Measurements from ENCODE around the gene MSH5.
A peak's percentile ranks its signal among the peaks of the same experiment; 100 is the strongest.

MSH5 gene

DNA sequence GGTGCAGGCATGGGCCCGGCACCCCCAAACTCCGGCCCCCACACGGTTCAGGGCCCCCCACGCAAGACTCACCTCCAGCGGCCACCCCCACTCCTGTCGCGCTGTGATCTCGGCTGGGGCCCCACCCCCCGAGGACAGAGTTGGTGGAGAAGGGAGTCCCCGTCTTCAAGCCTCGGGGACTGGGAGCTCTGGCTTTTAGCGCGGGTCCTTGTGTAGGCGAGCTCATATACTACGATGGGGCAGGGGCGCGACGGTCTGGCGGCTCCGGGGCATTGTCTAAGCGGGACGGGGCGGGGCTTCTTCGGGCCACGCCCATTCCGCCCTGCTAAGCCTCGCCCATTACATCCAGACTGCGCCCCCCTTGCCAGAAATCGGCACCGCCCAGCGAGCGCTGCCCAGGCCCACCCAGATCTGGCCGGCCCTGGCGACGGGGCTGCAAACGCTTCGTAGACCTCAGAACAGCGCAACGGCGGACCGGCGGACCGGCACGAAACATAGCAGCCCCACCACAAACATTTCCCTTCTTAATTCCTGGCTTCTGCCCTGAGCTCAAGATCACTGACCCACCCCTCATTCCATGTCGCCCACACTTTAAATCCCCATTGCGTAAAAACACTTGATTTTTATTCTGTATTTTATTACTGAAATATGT, 9.7 kb upstream of the MSH5 start:
- peak overlapping the region; percentile 52; the same call in 1 of the 2 replicates for H3K4me3 ChIP-seq (ENCODE audit: low read length)
- TF ChIP-seq ZNF274 (IDR thresholded peaks at IDR 0.05; ENCODE audit: low read depth, low read length) = no peak

DNA sequence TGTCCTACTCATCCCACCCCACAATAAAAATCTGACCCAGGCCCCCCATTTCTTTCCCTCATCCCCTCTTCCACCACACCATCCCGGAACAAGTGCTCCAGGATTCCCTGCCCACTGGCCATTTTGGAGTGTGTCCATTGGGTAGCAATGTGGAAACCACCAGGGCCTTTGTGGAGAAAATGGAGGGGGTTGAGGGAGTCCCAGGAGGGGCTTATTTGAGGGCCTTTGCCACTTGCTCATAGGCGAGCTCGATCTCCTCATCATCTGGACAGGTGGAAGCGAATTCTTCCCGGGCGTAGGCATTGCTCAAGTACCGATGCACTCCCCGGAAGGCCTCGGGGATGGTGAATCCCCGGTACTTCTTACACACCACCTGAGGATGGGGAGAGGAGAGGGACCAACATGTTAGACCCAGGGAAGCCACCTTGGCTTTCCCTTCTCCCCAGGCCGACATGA, 9.1 kb upstream of the MSH5 start:
- no peak overlapping the region; the same call in 1 of the 2 replicates for H3K4me3 ChIP-seq (ENCODE audit: low read length)
- no peak for TF ChIP-seq ZNF274 (IDR thresholded peaks at IDR 0.05; ENCODE audit: low read depth, low read length)

DNA sequence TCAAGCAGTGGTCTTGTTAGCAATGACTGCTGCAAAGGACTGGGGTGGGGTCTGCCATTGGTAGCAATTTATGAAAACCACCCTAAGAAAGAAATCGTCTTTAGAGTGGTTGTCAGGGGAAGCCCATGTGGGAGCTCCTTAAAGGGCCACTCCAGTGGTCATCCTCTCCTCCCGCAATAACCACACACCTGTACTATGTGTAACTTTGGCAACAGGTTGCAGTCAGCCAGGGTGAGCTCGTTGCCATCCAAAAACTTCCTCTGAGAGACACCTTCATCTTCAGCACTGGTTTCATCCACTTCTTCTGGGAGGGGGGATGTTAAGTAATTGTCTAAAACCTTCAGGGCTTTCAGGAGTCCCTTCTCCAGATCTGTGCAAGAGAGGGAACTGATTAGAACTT, 7.8 kb upstream of the MSH5 start:
- H3K4me3 ChIP-seq (ENCODE audit: low read length) = no peak overlapping the region
- no peak for TF ChIP-seq ZNF274 (IDR thresholded peaks at IDR 0.05; ENCODE audit: low read depth, low read length)

DNA sequence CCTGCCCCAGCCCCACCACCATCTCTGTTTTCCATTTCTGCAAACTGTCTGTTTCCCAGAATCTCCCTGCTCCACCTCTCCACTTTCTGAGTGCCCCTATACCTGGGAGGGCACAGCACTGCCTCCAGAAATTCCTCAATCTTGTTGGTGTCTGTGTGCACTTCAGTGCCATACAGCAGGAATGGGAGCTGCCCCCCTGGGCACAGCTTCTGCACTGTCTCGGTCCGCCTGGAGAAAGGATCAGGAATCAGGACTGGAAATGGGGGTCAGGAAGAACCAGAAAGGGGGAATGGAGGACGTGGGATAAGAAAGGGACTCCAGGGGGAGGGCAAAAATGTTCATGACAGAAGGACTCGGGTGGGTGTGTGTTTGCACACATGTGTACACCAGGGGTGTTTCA, 6.1 kb upstream of the MSH5 start:
- no peak for TF ChIP-seq ZNF274 (IDR thresholded peaks at IDR 0.05; ENCODE audit: low read depth, low read length)
- peak overlapping the region; percentile 79; the same call in 1 of the 2 replicates for H3K4me3 ChIP-seq (ENCODE audit: low read length)

DNA sequence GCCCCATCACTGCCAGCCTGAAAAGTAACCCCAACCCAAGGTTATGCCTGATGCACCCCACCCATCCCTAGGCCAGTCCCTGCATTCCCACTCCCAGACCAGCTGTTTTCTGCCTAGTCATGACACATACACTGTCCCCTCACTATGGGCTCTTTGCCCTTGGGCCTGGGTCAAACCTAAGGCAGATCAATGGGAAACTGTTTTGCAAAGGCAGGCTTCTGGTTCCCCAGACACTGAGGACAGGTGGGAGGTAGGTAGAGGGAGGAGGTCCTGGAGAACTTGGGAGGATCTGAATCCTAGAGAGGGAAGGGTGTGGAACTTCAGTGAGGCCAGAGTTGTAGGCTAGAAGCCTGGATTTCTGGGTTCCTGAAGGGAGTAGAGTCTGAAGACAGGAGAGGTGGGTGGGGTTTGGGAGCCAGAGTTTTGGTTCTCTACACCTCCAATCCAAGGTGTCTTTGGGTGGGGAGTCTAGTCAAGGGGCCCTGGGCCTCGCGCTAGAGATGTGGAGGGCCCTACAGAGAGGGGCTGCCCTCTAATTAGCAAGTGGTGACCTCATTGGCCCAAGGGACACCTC, 5.5 kb upstream of the MSH5 start:
- TF ChIP-seq ZNF274 (IDR thresholded peaks at IDR 0.05; ENCODE audit: low read depth, low read length) = no peak
- peak overlapping the region; percentile 79 for H3K4me3 ChIP-seq (ENCODE audit: low read length)

DNA sequence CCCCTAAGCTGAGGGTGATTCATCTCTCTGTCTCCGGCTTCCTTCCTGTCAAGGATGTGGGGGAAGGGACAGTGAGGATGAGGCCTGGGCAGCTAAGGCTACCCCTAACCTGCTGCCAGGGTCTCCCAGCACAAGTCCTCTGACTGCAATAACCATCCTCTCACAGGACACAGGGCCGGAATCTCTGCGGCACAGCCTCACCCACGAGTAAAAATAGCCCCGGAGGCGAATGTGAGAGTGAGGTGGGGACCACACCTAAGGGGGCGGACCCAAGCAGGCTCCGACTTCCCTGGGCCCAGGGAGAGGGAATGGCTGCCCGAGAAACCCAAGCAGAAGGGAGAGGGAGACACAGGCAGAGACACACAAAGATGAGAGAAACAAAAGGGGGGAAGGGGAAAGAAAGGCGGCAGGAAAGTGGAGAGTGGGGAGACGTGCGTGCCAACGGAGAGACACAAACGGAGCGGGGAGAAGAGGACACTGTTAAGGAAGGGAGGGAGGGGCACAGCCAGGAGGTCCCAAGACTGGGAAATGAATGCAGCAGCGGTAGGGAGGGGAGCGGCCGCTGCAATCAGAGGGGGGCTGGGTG, 4.9 kb upstream of the MSH5 start:
- H3K4me3 ChIP-seq (ENCODE audit: low read length) = peak overlapping the region; percentile 79
- no peak for TF ChIP-seq ZNF274 (IDR thresholded peaks at IDR 0.05; ENCODE audit: low read depth, low read length)

DNA sequence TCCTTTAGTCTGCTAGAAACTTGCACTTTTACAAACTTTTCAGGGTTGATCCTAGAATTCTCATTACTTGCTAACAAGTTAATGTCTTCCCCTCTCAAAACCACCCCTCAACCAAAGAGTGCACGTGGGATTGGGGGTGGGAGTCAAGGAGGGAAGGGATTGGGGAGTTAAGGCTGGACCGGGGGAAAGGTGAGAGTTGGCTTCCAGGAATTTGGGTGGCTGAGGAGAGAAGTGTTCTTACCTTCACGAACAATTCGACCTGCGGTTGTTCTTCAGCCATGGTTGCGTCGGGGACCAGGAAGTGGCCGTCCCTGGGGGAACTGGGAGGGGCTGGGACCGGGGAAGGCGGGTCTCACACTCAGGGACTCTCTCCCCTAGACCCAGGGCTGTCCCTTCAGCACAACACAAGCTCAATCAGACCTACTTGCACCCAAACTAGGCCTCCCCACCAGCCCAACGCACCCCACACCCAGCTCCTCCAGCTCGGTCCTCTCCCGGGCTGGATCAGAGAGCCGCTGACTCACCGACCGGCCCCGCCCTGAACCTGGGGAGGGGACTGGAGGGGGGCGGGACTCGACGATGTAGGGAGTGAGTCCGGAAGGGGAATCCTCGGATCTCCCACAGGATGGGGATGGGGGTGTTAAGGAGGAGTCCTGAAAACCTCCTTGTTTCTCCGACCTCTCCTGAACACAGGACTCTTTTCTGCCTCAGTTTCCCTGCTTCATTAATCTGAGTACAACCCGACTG, 3.6 kb upstream of the MSH5 start, which contains the start of gene CLIC1:
Gene CLIC1, minus strand, starts transcription at position 510 of the 747 bp plus-strand sequence. Its CDS starts 230 bp downstream, at position 280.
- H3K4me3 ChIP-seq (ENCODE audit: low read length) = peak within 1 kb of the TSS; percentile 79
- no peak for TF ChIP-seq ZNF274 (IDR thresholded peaks at IDR 0.05; ENCODE audit: low read depth, low read length)

DNA sequence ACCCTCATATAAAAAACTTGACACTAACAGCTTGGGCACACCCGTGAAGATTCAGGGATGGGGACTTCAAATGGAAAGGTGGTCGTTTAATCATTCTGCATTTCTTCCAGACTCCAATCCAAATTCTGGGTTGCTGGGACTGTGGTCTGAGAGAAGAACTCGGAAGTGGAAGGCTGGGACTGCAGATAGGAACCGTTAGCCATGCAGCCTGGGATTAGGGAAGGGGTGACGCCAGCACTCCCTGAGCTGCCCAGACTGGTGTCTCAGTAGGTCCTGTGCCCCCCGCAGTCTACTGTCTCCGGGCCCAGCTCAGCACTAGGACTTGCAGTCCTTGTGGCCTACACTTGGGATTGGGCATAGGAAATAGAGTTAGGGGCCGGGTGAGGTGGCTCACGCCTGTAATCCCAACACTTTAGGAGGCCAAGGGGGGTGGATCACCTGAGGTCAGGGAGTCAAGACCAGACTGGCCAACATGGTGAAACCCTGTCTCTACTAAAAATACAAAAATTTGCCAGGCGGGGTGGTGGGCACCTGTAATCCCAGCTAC, 3.0 kb upstream of the MSH5 start:
- no peak for TF ChIP-seq ZNF274 (IDR thresholded peaks at IDR 0.05; ENCODE audit: low read depth, low read length)
- peak overlapping the region; percentile 79 for H3K4me3 ChIP-seq (ENCODE audit: low read length)

DNA sequence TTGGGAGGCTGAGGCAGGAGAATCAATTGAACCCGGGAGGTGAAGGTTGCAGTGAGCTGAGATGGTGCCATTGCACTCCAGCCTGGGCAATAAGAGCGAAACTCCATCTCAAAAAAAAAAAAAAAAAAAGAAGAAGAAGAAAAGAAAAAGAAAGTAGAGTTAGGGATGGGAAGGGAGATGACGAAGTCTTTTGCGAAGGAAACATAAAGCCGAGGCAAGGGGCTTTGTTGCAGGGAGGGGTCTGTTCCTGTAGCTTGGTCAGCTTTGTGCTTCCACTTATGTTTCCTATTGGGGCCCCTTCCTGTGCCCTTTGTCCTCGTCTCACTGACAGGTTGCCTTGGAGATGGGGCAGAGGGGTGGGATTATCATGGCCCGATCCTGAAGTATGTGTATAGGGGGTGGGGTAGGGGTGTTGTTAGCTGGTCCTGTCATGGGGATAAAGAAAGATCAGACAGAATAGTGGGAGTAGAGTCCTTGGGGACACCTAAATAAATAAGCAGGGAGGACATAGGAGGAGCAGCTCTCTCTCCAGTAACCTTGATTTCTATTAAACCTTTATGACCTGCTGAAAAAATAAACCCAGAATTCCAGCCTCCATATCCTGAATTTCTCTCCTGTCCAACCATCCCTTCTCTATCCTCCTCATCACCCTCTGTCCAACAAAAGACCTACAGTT, 2.4 kb upstream of the MSH5 start:
- TF ChIP-seq ZNF274 (IDR thresholded peaks at IDR 0.05; ENCODE audit: low read depth, low read length) = no peak
- H3K4me3 ChIP-seq (ENCODE audit: low read length) = peak overlapping the region; percentile 79; the same call in 1 of the 2 replicates

DNA sequence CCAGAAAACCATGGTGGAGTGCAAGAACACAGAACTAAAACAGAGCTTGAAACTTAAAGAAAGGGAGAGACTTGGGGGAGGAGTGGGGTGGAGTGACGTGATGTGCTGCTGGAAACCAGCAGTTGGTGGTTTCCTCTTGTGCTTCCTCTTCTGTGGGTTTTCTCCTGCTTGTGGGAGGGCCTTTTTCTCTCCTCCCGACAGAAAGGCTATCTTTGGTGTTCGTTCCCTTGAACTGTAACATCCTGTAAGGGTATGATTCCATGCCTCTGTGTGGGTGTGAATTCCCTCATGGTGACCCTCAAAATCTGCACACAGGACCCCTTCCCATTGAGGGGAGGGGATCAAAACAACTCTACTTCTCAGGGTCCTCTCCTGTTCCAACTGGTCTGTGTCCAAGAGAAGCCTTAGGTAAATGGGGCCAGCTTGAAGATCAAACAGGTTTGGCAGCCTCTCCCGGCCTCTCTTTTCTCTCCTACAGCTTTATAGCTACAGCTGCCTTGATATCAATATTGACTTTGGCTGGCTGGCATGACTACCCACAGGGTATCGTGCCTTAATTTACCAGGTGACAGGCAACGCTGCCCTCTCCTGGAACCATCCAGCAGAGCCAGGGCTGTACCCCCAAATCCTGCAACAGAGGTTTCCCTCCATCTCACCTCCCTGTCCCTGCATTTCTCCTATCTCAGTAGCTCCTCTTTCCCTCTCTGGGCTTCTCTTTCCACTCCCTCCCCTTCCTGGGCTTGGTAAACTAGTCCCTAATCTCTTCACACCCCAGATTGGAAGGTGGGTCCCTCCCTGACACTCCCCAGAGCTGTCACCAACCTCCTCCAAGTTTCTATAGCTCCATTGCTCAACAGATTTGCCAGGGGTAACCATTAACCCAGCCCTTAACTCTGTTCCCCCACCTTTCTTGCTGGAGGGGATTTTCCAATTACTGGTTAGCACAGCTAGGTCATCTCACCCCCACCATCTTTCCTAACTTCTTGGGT, 1.5 kb upstream of the MSH5 start:
- TF ChIP-seq ZNF274 (IDR thresholded peaks at IDR 0.05; ENCODE audit: low read depth, low read length) = no peak
- peak overlapping the region; percentile 79; the same call in 1 of the 2 replicates for H3K4me3 ChIP-seq (ENCODE audit: low read length)

DNA sequence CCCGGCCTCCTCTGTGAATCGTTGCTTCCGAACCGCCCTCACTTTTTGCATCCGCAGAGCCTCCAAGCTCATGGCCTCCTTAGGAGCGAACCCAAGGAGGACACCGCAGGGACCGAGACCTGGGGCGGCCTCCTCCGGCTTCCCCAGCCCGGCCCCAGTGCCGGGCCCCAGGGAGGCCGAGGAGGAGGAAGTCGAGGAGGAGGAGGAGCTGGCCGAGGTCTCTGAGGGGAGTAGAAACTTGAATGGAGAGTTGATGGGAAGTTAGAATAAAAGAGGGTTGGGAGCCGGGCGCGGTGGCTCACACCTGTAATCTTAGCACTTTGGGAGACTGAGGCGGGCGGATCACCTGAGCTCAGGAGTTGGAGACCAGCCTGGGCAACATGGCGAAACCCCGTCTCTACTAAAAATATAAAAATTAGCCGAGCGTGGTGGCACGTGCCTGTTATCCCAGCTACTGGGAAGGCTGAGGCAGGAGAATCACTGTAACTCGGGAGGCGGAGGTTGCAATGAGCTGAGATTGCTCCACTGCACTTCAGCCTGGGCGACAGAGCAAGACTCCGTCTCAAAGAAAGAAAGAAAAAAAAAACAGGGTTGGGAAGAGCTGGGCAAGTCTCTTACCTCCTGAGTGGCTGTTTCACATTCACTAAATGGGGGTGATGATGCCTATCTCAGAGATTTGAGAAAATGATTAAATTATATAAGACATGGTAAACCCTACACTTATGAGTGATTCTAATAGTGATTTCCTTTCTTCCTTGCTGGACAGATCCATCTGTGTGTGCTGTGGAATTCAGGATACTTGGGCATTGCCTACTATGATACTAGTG, 805 bp downstream of the MSH5 start:
- no peak for TF ChIP-seq ZNF274 (IDR thresholded peaks at IDR 0.05; ENCODE audit: low read depth, low read length)
- peak overlapping the region; percentile 73 for H3K4me3 ChIP-seq (ENCODE audit: low read length)

DNA sequence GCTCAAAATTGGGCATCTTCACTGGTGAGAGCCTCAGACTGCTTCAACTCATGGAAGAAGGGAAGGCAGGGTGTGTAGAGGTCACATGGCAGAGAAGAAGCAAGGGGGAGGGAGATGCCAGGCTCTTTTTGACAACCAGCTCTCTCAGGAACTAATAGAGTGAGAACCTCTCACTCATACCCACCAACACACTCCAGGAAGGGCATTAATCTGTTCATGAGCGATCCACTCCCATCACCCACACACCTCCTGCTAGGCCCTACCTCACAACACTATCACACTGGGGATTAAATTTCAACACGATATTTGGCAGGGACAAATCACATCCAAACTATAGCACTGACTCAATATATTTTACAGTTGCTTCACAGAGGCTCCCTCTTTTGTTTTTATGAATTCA, 2.0 kb downstream of the MSH5 start:
- TF ChIP-seq ZNF274 (IDR thresholded peaks at IDR 0.05; ENCODE audit: low read depth, low read length) = no peak
- H3K4me3 ChIP-seq (ENCODE audit: low read length) = no peak overlapping the region

Measured in GM08714 (cell line).